ENCODE data around the gene GRIN1. TPM values are rescaled to one million over a fixed set of nuclear protein-coding genes. Genes with fewer than 3 reads are reported as not detected.
A peak's percentile ranks its signal among the peaks of the same experiment; 100 is the strongest.

Gene GRIN1
- total and polyA plus RNA-seq, 2 of the 13 experiments (the other 11 are each of a cell fraction or from before 2014, with no cell fraction given) = 0.13 TPM; not detected in 1

- 0 out of 2 replicates have a peak, but pooled peaks have one; percentile 16 for TF ChIP-seq E2F1 (CRISPR knock-in tag; IDR thresholded peaks at IDR 0.05)
- no peak for TF ChIP-seq PLRG1 (conservative IDR thresholded peaks at IDR 0.05)
- TF ChIP-seq SP2 (CRISPR knock-in tag; IDR thresholded peaks at IDR 0.05) = peak; percentile 58
- TF ChIP-seq ZNF577 (CRISPR knock-in tag; IDR thresholded peaks at IDR 0.05; ENCODE audit: borderline replicate concordance, low read depth) = no peak
- TF ChIP-seq HOXA5 (CRISPR knock-in tag; IDR thresholded peaks at IDR 0.05) = peak; percentile 76; the same call in 1 of the 2 replicates
- TF ChIP-seq ZNF883 (CRISPR knock-in tag; IDR thresholded peaks at IDR 0.05; ENCODE audit: not compliant biosample characterization) = peak; percentile 80
- no peak for TF ChIP-seq ZNF142 (CRISPR knock-in tag; IDR thresholded peaks at IDR 0.05)
- peak; percentile 65 for TF ChIP-seq NFYB (CRISPR knock-in tag; IDR thresholded peaks at IDR 0.05)
- no peak for TF ChIP-seq ZNF557 (CRISPR knock-in tag; IDR thresholded peaks at IDR 0.05)
- no peak; the same call in 1 of the 2 replicates for TF ChIP-seq ZNF333 (CRISPR knock-in tag; IDR thresholded peaks at IDR 0.05; ENCODE audit: borderline replicate concordance)
- peak; percentile 73 for TF ChIP-seq MED1 (CRISPR knock-in tag; IDR thresholded peaks at IDR 0.05)
- TF ChIP-seq NFYC (CRISPR knock-in tag; IDR thresholded peaks at IDR 0.05) = peak; percentile 43
- peak; percentile 81 for TF ChIP-seq MXD1 (CRISPR knock-in tag; IDR thresholded peaks at IDR 0.05)
Measured at GRCh38 chr9:137129456-137130175, 9.3 kb upstream of the GRIN1 start (continued).

Data from HepG2 (cell line).